Esophagus muscularis mucosa (tissue), 3 donors: ENCODE results near the gene SLC2A13.

Source experiments
- CTCF ChIP-seq, 3 experiments: fragments of 200-600 bp in 2 of 3; fragments of 450-650 bp in 1 of 3; sonication (generic) in 2 of 3; IDR thresholded peaks; one replicate each; pipeline ENCODE4 v1.5.1; 2017 to 2019; ENCODE audit warnings: antibody characterized with exemption in 3 of 3, mild to moderate bottlenecking in 2 of 3, moderate library complexity in 1 of 3
- POLR2A ChIP-seq: fragments of 450-650 bp; IDR thresholded peaks from one replicate; pipeline ENCODE4 v1.6.1; 2017; ENCODE audit warnings: antibody characterized with exemption, moderate library complexity, mild to moderate bottlenecking, low read depth
- POLR2AphosphoS5 ChIP-seq, 2 donors: sonication (generic); formaldehyde crosslinking; IDR thresholded peaks; one replicate each; pipeline ENCODE4 v1.6.1; 2017; ENCODE audit warnings: antibody characterized with exemption in 2 of 2

- TF ChIP-seq CTCF (IDR thresholded peaks at IDR 0.05), result no peak
- TF ChIP-seq POLR2AphosphoS5 (IDR thresholded peaks at IDR 0.05), result no peak
- TF ChIP-seq POLR2A, result no peak
Measured at GRCh38 chr12:39867631-39868327, 238.1 kb downstream of the SLC2A13 start.
